H1 (cell line): ENCODE measurements around the gene KIAA1671. TPM values are rescaled to one million over a fixed set of nuclear protein-coding genes. Genes with fewer than 3 reads are reported as not detected.

Source experiments
- CTCF ChIA-PET: fragments of 300-600 bp; sonication (Branson Sonifier 250); formaldehyde crosslinking; loops from one replicate; lab custom pipeline; 2021; ENCODE audit not compliant: partially characterized antibody; lab: Charles Lee
- POLR2A ChIA-PET: fragments of 300-600 bp; sonication (Branson Sonifier 250); formaldehyde crosslinking; loops from one replicate; lab custom pipeline; 2021; ENCODE audit warnings: inconsistent platforms; ENCODE audit not compliant: partially characterized antibody; lab: Charles Lee
- DNase-seq, 2 experiments: peaks; one replicate each; pipeline versions ENCODE4 v3.0.0 to v3.0.0-alpha.2; 2010 to 2022; ENCODE audit warnings: low spot score in 2 of 2, low read depth in 1 of 2, mixed read lengths in 1 of 2
- FAIRE-seq: peaks from 2 replicates; lab custom pipeline; 2011; peaks lifted over from hg19 to GRCh38; lab: Jason Lieb, UNC
- H2AFZ ChIP-seq: 2 replicates; pipeline ENCODE4 v1.8.1; 2012; ENCODE audit warnings: low read length, inconsistent platforms
- H2AK5ac ChIP-seq: 2 replicates; pipeline ENCODE4 v1.6.1; 2013; ENCODE audit warnings: low read depth, low read length
- H2BK120ac ChIP-seq: replicated peaks from 2 replicates; pipeline ENCODE3; 2013; ENCODE audit warnings: low read depth, low read length, inconsistent platforms
- H2BK12ac ChIP-seq: 2 replicates; pipeline ENCODE4 v1.6.1; 2013; ENCODE audit warnings: low read depth, low read length
- H2BK15ac ChIP-seq: 2 replicates; pipeline ENCODE4 v1.6.1; 2013; ENCODE audit warnings: low read length
- H2BK20ac ChIP-seq: 2 replicates; pipeline ENCODE4 v1.6.1; 2013; ENCODE audit warnings: low read length
- H2BK5ac ChIP-seq: 2 replicates; pipeline ENCODE4 v1.6.1; 2013; ENCODE audit warnings: low read depth, low read length
- H3K14ac ChIP-seq: 2 replicates; pipeline ENCODE4 v1.6.1; 2013; ENCODE audit warnings: inconsistent platforms; ENCODE audit not compliant: insufficient read length
- H3K18ac ChIP-seq: 2 replicates; pipeline ENCODE4 v1.6.1; 2013; ENCODE audit warnings: low read length; ENCODE audit errors: extremely low read depth
- H3K23ac ChIP-seq: 2 replicates; pipeline ENCODE4 v1.6.1; 2013; ENCODE audit warnings: inconsistent platforms; ENCODE audit not compliant: insufficient read length
- H3K23me2 ChIP-seq: 2 replicates; pipeline ENCODE4 v1.6.1; 2013; ENCODE audit warnings: low read depth, low read length
- H3K27ac ChIP-seq: 2 replicates; pipeline ENCODE4 v1.6.1; 2011; ENCODE audit warnings: low read depth, low read length, inconsistent platforms
- H3K27me3 ChIP-seq, 4 experiments: replicated peaks in 1 of 4; 1 replicate in 1 of 4; 2 replicates in 3 of 4; pipeline versions ENCODE4 v1.6.1 to v1.8.1; 2011 to 2013; ENCODE audit warnings: low read length in 3 of 4, mild to moderate bottlenecking in 3 of 4, inconsistent platforms in 2 of 4, mixed read lengths in 2 of 4, moderate library complexity in 1 of 4; ENCODE audit not compliant: control insufficient read depth in 3 of 4, insufficient read depth in 3 of 4; ENCODE audit errors: extremely low read depth in 1 of 4
- H3K36me3 ChIP-seq, 4 experiments: 2 replicates each; pipeline versions ENCODE4 v1.6.1 to v1.8.1; 2011 to 2013; ENCODE audit warnings: mild to moderate bottlenecking in 4 of 4, low read length in 3 of 4, moderate library complexity in 2 of 4, control low read depth in 1 of 4, inconsistent platforms in 1 of 4; ENCODE audit not compliant: insufficient read depth in 4 of 4, control insufficient read depth in 2 of 4
- H3K4ac ChIP-seq: replicated peaks from 2 replicates; pipeline ENCODE3; 2013; ENCODE audit warnings: low read length, low read depth, mixed read lengths, inconsistent platforms; ENCODE audit not compliant: insufficient read length
- H3K4me1 ChIP-seq, 4 experiments: replicated peaks in 1 of 4; 1 replicate in 1 of 4; 2 replicates in 3 of 4; pipeline versions ENCODE4 v1.6.1 to v1.8.1; 2011 to 2013; ENCODE audit warnings: low read length in 3 of 4, inconsistent platforms in 2 of 4, mixed read lengths in 1 of 4; ENCODE audit not compliant: insufficient read depth in 4 of 4, control insufficient read depth in 3 of 4
- H3K4me2 ChIP-seq, 2 experiments: 2 replicates each; pipeline versions ENCODE4 v1.6.1 to v1.8.1; 2011 to 2013; ENCODE audit warnings: low read depth in 2 of 2, low read length in 2 of 2, control low read depth in 1 of 2, inconsistent platforms in 1 of 2, mild to moderate bottlenecking in 1 of 2; ENCODE audit not compliant: insufficient read depth in 1 of 2
- H3K4me3 ChIP-seq, 4 experiments: fragments of 200-600, 300-600 bp in 1 of 4; sonication (generic), shearing (Covaris generic), sonication (Bioruptor Twin) in 1 of 4; 2 replicates each; pipeline versions ENCODE4 v1.5.1 to v1.8.1; 2011 to 2016; ENCODE audit warnings: low read length in 4 of 4, low read depth in 3 of 4, control low read depth in 2 of 4, inconsistent platforms in 2 of 4, mild to moderate bottlenecking in 2 of 4, mixed read lengths in 1 of 4, moderate library complexity in 1 of 4; ENCODE audit not compliant: insufficient read depth in 2 of 4; ENCODE audit errors: extremely low read depth in 1 of 4
- H3K56ac ChIP-seq: replicated peaks from 2 replicates; pipeline ENCODE3; 2013; ENCODE audit warnings: low read depth, mild to moderate bottlenecking, mixed read lengths, low read length, inconsistent platforms; ENCODE audit not compliant: insufficient read length
- H3K79me1 ChIP-seq: 2 replicates; pipeline ENCODE4 v1.6.1; 2013; ENCODE audit warnings: low read depth, low read length, control low read depth
- H3K79me2 ChIP-seq, 2 experiments: 2 replicates each; pipeline versions ENCODE4 v1.6.1 to v1.8.1; 2012 to 2013; ENCODE audit warnings: low read length in 2 of 2, mild to moderate bottlenecking in 2 of 2, inconsistent platforms in 1 of 2; ENCODE audit not compliant: insufficient read depth in 2 of 2, control insufficient read depth in 1 of 2
- H3K9ac ChIP-seq, 4 experiments: replicated peaks in 1 of 4; 1 replicate in 1 of 4; 2 replicates in 3 of 4; pipeline versions ENCODE4 v1.6.1 to v1.8.1; 2011 to 2013; ENCODE audit warnings: low read depth in 3 of 4, low read length in 3 of 4, control low read depth in 2 of 4, mild to moderate bottlenecking in 2 of 4, moderate library complexity in 2 of 4, inconsistent platforms in 1 of 4; ENCODE audit errors: extremely low read depth in 1 of 4
- H3K9me3 ChIP-seq, 2 experiments: 2 replicates each; pipeline versions ENCODE4 v1.6.1 to v1.8.1; 2012 to 2013; ENCODE audit warnings: mild to moderate bottlenecking in 2 of 2, moderate library complexity in 2 of 2, control low read depth in 1 of 2, inconsistent platforms in 1 of 2, low read depth in 1 of 2, low read length in 1 of 2, mixed read lengths in 1 of 2; ENCODE audit not compliant: insufficient read depth in 2 of 2
- H4K20me1 ChIP-seq, 2 experiments: replicated peaks in 1 of 2; 2 replicates each; pipeline versions ENCODE3 to v1.8.1; 2011 to 2013; ENCODE audit warnings: inconsistent platforms in 2 of 2, low read length in 2 of 2, mild to moderate bottlenecking in 1 of 2; ENCODE audit not compliant: insufficient read depth in 2 of 2, control insufficient read depth in 1 of 2
- H4K5ac ChIP-seq: 2 replicates; pipeline ENCODE4 v1.6.1; 2013; ENCODE audit warnings: low read length, low read depth, mixed read lengths, inconsistent platforms; ENCODE audit not compliant: insufficient read length
- H4K8ac ChIP-seq: 2 replicates; pipeline ENCODE4 v1.8.0; 2013; ENCODE audit warnings: mild to moderate bottlenecking, moderate library complexity, low read length, inconsistent platforms; ENCODE audit not compliant: insufficient read depth; ENCODE audit errors: extremely low read depth
- H4K91ac ChIP-seq: replicated peaks from 2 replicates; pipeline ENCODE3; 2013; ENCODE audit warnings: low read length, mixed read lengths, inconsistent platforms; ENCODE audit not compliant: insufficient read length
- ATF3 ChIP-seq: IDR thresholded peaks from 2 replicates; pipeline ENCODE4 v1.6.1; 2011; ENCODE audit warnings: low read depth, mild to moderate bottlenecking, low read length; ENCODE audit not compliant: insufficient read depth
- BRCA1 ChIP-seq: IDR thresholded peaks from 2 replicates; pipeline ENCODE4 v1.6.1; 2012; ENCODE audit warnings: low read depth, low read length, improper control_type of control experiment
- CBX8 ChIP-seq: fragments of 300-800, 300-1000 bp; sonication (generic); IDR thresholded peaks from 2 replicates; pipeline ENCODE4 v1.7.1; 2016; ENCODE audit warnings: low read depth, low read length, borderline replicate concordance
- CREB1 ChIP-seq: IDR thresholded peaks from 2 replicates; pipeline ENCODE4 v1.6.1; 2012; ENCODE audit warnings: inconsistent platforms
- GABPA ChIP-seq: IDR thresholded peaks from 2 replicates; pipeline ENCODE4 v1.6.1; 2011; ENCODE audit warnings: mild to moderate bottlenecking, low read length, moderate library complexity, borderline replicate concordance; ENCODE audit not compliant: insufficient read depth
- HDAC2 ChIP-seq, 2 experiments: fragments of 300-600 bp in 1 of 2; sonication (generic) in 1 of 2; IDR thresholded peaks; 2 replicates each; pipeline ENCODE4 v1.6.1; 2011 to 2012; ENCODE audit warnings: low read depth in 2 of 2, low read length in 2 of 2, mild to moderate bottlenecking in 2 of 2, moderate library complexity in 2 of 2, borderline replicate concordance in 1 of 2, inconsistent platforms in 1 of 2
- KDM4A ChIP-seq: IDR thresholded peaks from one replicate; pipeline ENCODE4 v1.7.1; 2012; ENCODE audit warnings: low read depth, mild to moderate bottlenecking, moderate library complexity, low read length, inconsistent platforms; ENCODE audit not compliant: severe bottlenecking
- NANOG ChIP-seq: IDR thresholded peaks from 2 replicates; pipeline ENCODE4 v1.6.1; 2011; ENCODE audit warnings: low read length, low read depth, mild to moderate bottlenecking, inconsistent platforms; ENCODE audit not compliant: insufficient read depth, poor library complexity, severe bottlenecking
- SAP30 ChIP-seq: fragments of 300-600 bp; sonication (generic); IDR thresholded peaks from 2 replicates; pipeline ENCODE4 v1.7.1; 2012; ENCODE audit warnings: low read length, moderate library complexity, mild to moderate bottlenecking, inconsistent platforms; ENCODE audit not compliant: insufficient read depth, insufficient replicate concordance
- SIN3A ChIP-seq, 2 experiments: IDR thresholded peaks in 1 of 2; conservative IDR thresholded peaks in 1 of 2; 2 replicates each; pipeline ENCODE4 v1.6.1; 2011 to 2012; ENCODE audit warnings: low read length in 2 of 2, improper control_type of control experiment in 1 of 2, low read depth in 1 of 2, mild to moderate bottlenecking in 1 of 2
- TAF1 ChIP-seq: IDR thresholded peaks from 2 replicates; pipeline ENCODE4 v1.6.1; 2011; ENCODE audit warnings: mild to moderate bottlenecking, low read depth, low read length
- ZNF274 ChIP-seq: IDR thresholded peaks from 2 replicates; pipeline ENCODE4 v1.7.0; 2012; ENCODE audit warnings: low read length, borderline replicate concordance; ENCODE audit errors: extremely low read depth
- WGBS, 2 experiments: shearing (Covaris generic) in 1 of 2; methylation state at CpG; one replicate each; pipeline versions ENCODE4 v1.1.6 to v1.1.7; 2013 to 2015; ENCODE audit warnings: low lambda C conversion rate in 2 of 2, mixed read lengths in 2 of 2, inconsistent platforms in 1 of 2, low coverage in 1 of 2, missing lambda C conversion rate in 1 of 2; ENCODE audit not compliant: insufficient replicate concordance in 2 of 2, insufficient coverage in 1 of 2, insufficient read length in 1 of 2; ENCODE audit errors: extremely low coverage in 1 of 2, missing lambda C conversion rate in 1 of 2; 5-methylcytosine and 5-hydroxymethylcytosine counted together
- polyA plus RNA-seq, 7 experiments: library from polyadenylated mRNA; depleted of rRNA in 3 of 7; stranded (reverse) in 5 of 7; unstranded in 2 of 7; fragments of >200 nt in 5 of 7; fragments of 200-250 nt in 2 of 7; gene quantifications; 1 replicate in 5 of 7; 2 replicates in 1 of 7; 4 replicates in 1 of 7; pipeline versions ENCODE4 v1.2.1 to v1.2.3, GENCODE V29; 2011 to 2013; ENCODE audit warnings: missing spikeins in 2 of 7, mixed read lengths in 2 of 7
- total RNA-seq: library from RNA; stranded (reverse); fragmentation: NEBNext Ultra II Directional; extraction: Animal tissue kit (Norgen Biotek cat#: 25700); gene quantifications from 2 replicates; pipeline ENCODE4 v1.2.1, GENCODE V29; 2021

KIAA1671 gene
- total and polyA plus RNA-seq, 2 of the 8 experiments (the other 6 are each of a cell fraction or from before 2014, with no cell fraction given): 6.4 to 23.9 TPM

- H2AK5ac ChIP-seq: no peak overlapping the region
- H4K5ac ChIP-seq: no peak overlapping the region
- H2BK5ac ChIP-seq: no peak overlapping the region
- H2BK12ac ChIP-seq: no peak overlapping the region
- no peak for DNase-seq
- no peaks in the 10 kb centered on the region for H3K27me3 ChIP-seq
- H4K20me1 ChIP-seq: peaks cover 0 to 8% of the 10 kb centered on the region in 2 experiments
- peaks cover 3% of the 10 kb centered on the region; the same call in 1 of the 2 replicates for H3K79me1 ChIP-seq
- no peaks in the 10 kb centered on the region for H3K36me3 ChIP-seq
- no peak overlapping the region for H3K27ac ChIP-seq
- 90% methylated on average over 4 of the region's 4 CpGs; no CpG with 5 or more reads in 1 of the 2 experiments for WGBS, 2 experiments
- H4K8ac ChIP-seq: no peak overlapping the region
- H3K18ac ChIP-seq: no peak overlapping the region; the same call in 1 of the 2 replicates
- H2AFZ ChIP-seq: no peak overlapping the region
- no peaks in the 10 kb centered on the region for H3K23me2 ChIP-seq
- H3K4me3 ChIP-seq: no peak overlapping the region
- TF ChIP-seq CREB1: no peak
- TF ChIP-seq ZNF274: no peak
- no peak for TF ChIP-seq BRCA1
- TF ChIP-seq ATF3: no peak
- no peak for TF ChIP-seq CBX8
- TF ChIP-seq TAF1: no peak
- no peak for TF ChIP-seq KDM4A
- TF ChIP-seq SAP30: no peak
- TF ChIP-seq GABPA: no peak
- no peak for TF ChIP-seq NANOG
- no peak for TF ChIP-seq HDAC2 (IDR thresholded peaks at IDR 0.05; ENCODE audit: borderline replicate concordance in 1 of 2, low read depth in 2 of 2, low read length in 2 of 2)
- TF ChIP-seq SIN3A (conservative IDR thresholded peaks at IDR 0.05 in 1 of 2, IDR thresholded peaks at IDR 0.05 in 1 of 2; ENCODE audit: low read depth in 1 of 2, low read length in 2 of 2): no peak
- H3K23ac ChIP-seq: no peak overlapping the region
- no peak overlapping the region for H3K14ac ChIP-seq
- H2BK20ac ChIP-seq: no peak overlapping the region
- CTCF ChIA-PET: interaction anchor here (0.5 kb wide), 1 partner anchor 247 kb away, joined by 3 read pairs; no protein-coding TSS in a partner anchor
- H2BK15ac ChIP-seq: no peak overlapping the region
- no peak overlapping the region for H3K4me2 ChIP-seq
- FAIRE-seq: no peak
- no peak overlapping the region for H3K56ac ChIP-seq
- H3K4ac ChIP-seq: peak overlapping the region; percentile 36
- no peaks in the 10 kb centered on the region for H3K9me3 ChIP-seq
- POLR2A ChIA-PET: interaction anchor here (0.6 kb wide), 1 partner anchor 267 kb away, joined by 3 read pairs; no protein-coding TSS in a partner anchor
- peaks cover 0 to 9% (median 5%) of the 10 kb centered on the region in 4 experiments; a peak in 4 of 7 replicates for H3K4me1 ChIP-seq
- no peak overlapping the region for H4K91ac ChIP-seq
- no peaks in the 10 kb centered on the region for H3K79me2 ChIP-seq
- H3K9ac ChIP-seq: no peak overlapping the region
- H2BK120ac ChIP-seq: no peak overlapping the region
These were observed 204.2 kb downstream of the KIAA1671 start for GRCh38 chr22:25156736-25157135.
